MCF 10A (cell line): ENCODE measurements around the gene PLXND1. TPM values are rescaled to one million over a fixed set of nuclear protein-coding genes. Genes with fewer than 3 reads are reported as not detected.

Experiments used
- BruUV-seq: library from RNA; stranded (reverse); fragments of 400-500 nt; replicated peaks from 2 replicates; lab custom pipeline; 2021; lab: Mats Ljungman, UMichigan
- CTCF ChIA-PET: fragments of 300-600 bp; sonication (Branson Sonifier 250); formaldehyde crosslinking; extraction: SDS; loops from one replicate; lab custom pipeline; 2021; ENCODE audit warnings: antibody characterized with exemption, inconsistent platforms; lab: Yijun Ruan, JAX
- POLR2A ChIA-PET: fragments of 300-600, 350-650 bp; sonication (Branson Sonifier 250); formaldehyde crosslinking; extraction: SDS; loops from one replicate; lab custom pipeline; 2020; ENCODE audit warnings: antibody characterized with exemption, inconsistent platforms; lab: Yijun Ruan, JAX
- DNase-seq: peaks from one replicate; pipeline ENCODE4 v3.0.0-alpha.2; 2018; ENCODE audit not compliant: unreplicated experiment
- H3K27ac Mint-ChIP-seq: one replicate; pipeline ENCODE4 v1.8.0; 2022; ENCODE audit warnings: mild to moderate bottlenecking, low read depth, mixed read lengths; ENCODE audit not compliant: unreplicated experiment
- H3K27me3 Mint-ChIP-seq: one replicate; pipeline ENCODE4 v1.8.0; 2022; ENCODE audit warnings: mixed read lengths; ENCODE audit not compliant: insufficient read depth, unreplicated experiment
- H3K36me3 Mint-ChIP-seq: one replicate; pipeline ENCODE4 v1.8.0; 2022; ENCODE audit warnings: mild to moderate bottlenecking, moderate library complexity, mixed read lengths; ENCODE audit not compliant: insufficient read depth, unreplicated experiment
- H3K4me1 Mint-ChIP-seq: one replicate; pipeline ENCODE4 v1.8.0; 2022; ENCODE audit warnings: mixed read lengths; ENCODE audit not compliant: insufficient read depth, unreplicated experiment
- H3K4me3 Mint-ChIP-seq: one replicate; pipeline ENCODE4 v1.8.0; 2022; ENCODE audit warnings: mild to moderate bottlenecking, moderate library complexity, mixed read lengths; ENCODE audit not compliant: unreplicated experiment
- H3K9me3 Mint-ChIP-seq: one replicate; pipeline ENCODE4 v1.8.0; 2022; ENCODE audit warnings: mixed read lengths; ENCODE audit not compliant: unreplicated experiment
- CTCF ChIP-seq: fragments of 200-600 bp; IDR thresholded peaks from one replicate; pipeline ENCODE4 v1.8.0; 2022; ENCODE audit warnings: antibody characterized with exemption, mild to moderate bottlenecking; ENCODE audit not compliant: unreplicated experiment
- intact Hi-C: fragments of 100-400 bp; cut with micrococcal nuclease; formaldehyde crosslinking; loops from 2 replicates; pipeline ENCODE4 v1.14.1; 2022
- total RNA-seq: library from RNA; stranded (reverse); gene quantifications from 2 replicates; pipeline ENCODE4 v1.2.3, GENCODE V29; 2022

Gene PLXND1
- total RNA-seq, 1 experiment from 2014 or later, result 5.6 TPM

GRCh38 chr3:129577366-129577765 lies 29.1 kb downstream of the PLXND1 start:
- CTCF ChIA-PET, result interaction anchor here (0.6 kb wide), 1 partner anchor 53 kb away, joined by 3 read pairs; no protein-coding TSS in a partner anchor
- no peaks in the 10 kb centered on the region for H3K9me3 Mint-ChIP-seq
- H3K27ac Mint-ChIP-seq, result no peak overlapping the region
- no peaks in the 10 kb centered on the region for H3K36me3 Mint-ChIP-seq
- POLR2A ChIA-PET, result interaction anchor here (1.0 kb wide), 1 partner anchor 48 kb away, joined by 4 read pairs; no protein-coding TSS in a partner anchor
- intact Hi-C loops, result no loop called here
- DNase-seq, result no peak
- TF ChIP-seq CTCF, result no peak
- BruUV-seq, result no TSS peak
- no peaks in the 10 kb centered on the region for H3K27me3 Mint-ChIP-seq
- no peaks in the 10 kb centered on the region for H3K4me1 Mint-ChIP-seq
- H3K4me3 Mint-ChIP-seq, result no peak overlapping the region

- intact Hi-C loops, result no loop called here
- Mint-ChIP-seq H3K4me1 (no peaks in the 10 kb centered on the region), H3K36me3 (no peaks in the 10 kb centered on the region), H3K27ac (no peak overlapping the region), H3K4me3 (no peak overlapping the region), H3K27me3 (no peaks in the 10 kb centered on the region), H3K9me3 (no peaks in the 10 kb centered on the region)
- ChIA-PET CTCF (interaction anchor here (0.6 kb wide), 2 partner anchors 13 to 53 kb away, joined by 3 read pairs; no protein-coding TSS in a partner anchor), POLR2A (interaction anchor here (1.0 kb wide), 1 partner anchor 49 kb away, joined by 4 read pairs; no protein-coding TSS in a partner anchor)
- DNase-seq, result no peak
- no peak for TF ChIP-seq CTCF
- BruUV-seq, result no TSS peak
Measured at GRCh38 chr3:129576514-129577352, 29.7 kb downstream of the PLXND1 start.

- no peak for DNase-seq
- H3K27ac Mint-ChIP-seq, result no peak overlapping the region
- TF ChIP-seq CTCF, result no peak
- intact Hi-C loops, result no loop called here
- no peaks in the 10 kb centered on the region for H3K36me3 Mint-ChIP-seq
- ChIA-PET POLR2A (no interaction called here), CTCF (interaction anchor here (0.6 kb wide), 1 partner anchor 13 kb away, joined by 3 read pairs; no protein-coding TSS in a partner anchor)
- no peaks in the 10 kb centered on the region for H3K4me1 Mint-ChIP-seq
- no peaks in the 10 kb centered on the region for H3K9me3 Mint-ChIP-seq
- BruUV-seq, result no TSS peak
- H3K4me3 Mint-ChIP-seq, result no peak overlapping the region
- H3K27me3 Mint-ChIP-seq, result no peaks in the 10 kb centered on the region
Measured at GRCh38 chr3:129575997-129576384, 30.5 kb downstream of the PLXND1 start.

GRCh38 chr3:129575233-129575996 lies 31.1 kb downstream of the PLXND1 start:
- Mint-ChIP-seq H3K4me3 (no peak overlapping the region), H3K9me3 (no peaks in the 10 kb centered on the region), H3K27me3 (no peaks in the 10 kb centered on the region), H3K27ac (no peak overlapping the region), H3K36me3 (no peaks in the 10 kb centered on the region), H3K4me1 (no peaks in the 10 kb centered on the region)
- DNase-seq, result no peak
- intact Hi-C loops, result no loop called here
- ChIA-PET CTCF (no interaction called here), POLR2A (no interaction called here)
- no TSS peak for BruUV-seq
- TF ChIP-seq CTCF, result no peak
